ENCODE data around the gene GUCD1.

- TF ChIP-seq, protein P1, sequence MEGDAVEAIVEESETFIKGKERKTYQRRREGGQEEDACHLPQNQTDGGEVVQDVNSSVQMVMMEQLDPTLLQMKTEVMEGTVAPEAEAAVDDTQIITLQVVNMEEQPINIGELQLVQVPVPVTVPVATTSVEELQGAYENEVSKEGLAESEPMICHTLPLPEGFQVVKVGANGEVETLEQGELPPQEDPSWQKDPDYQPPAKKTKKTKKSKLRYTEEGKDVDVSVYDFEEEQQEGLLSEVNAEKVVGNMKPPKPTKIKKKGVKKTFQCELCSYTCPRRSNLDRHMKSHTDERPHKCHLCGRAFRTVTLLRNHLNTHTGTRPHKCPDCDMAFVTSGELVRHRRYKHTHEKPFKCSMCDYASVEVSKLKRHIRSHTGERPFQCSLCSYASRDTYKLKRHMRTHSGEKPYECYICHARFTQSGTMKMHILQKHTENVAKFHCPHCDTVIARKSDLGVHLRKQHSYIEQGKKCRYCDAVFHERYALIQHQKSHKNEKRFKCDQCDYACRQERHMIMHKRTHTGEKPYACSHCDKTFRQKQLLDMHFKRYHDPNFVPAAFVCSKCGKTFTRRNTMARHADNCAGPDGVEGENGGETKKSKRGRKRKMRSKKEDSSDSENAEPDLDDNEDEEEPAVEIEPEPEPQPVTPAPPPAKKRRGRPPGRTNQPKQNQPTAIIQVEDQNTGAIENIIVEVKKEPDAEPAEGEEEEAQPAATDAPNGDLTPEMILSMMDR (IDR thresholded peaks at IDR 0.05; ENCODE audit: low read depth, low read length) = no peak
- TF ChIP-seq POLR2A (IDR thresholded peaks at IDR 0.05; ENCODE audit: extremely low read depth, insufficient read length) (no peak), MYC (IDR thresholded peaks at IDR 0.05; ENCODE audit: low read depth, low read length) (no peak), MAX (IDR thresholded peaks at IDR 0.05; ENCODE audit: low read depth, low read length) (no peak)
Measured at GRCh38 chr22:24504956-24505736, 49.8 kb downstream of the GUCD1 start.

Data from NB4 (cell line).